AG09309 (cell line): Measurements from ENCODE around the gene MRPS35.
A peak's percentile ranks its signal among the peaks of the same experiment; 100 is the strongest.
"Not testable (repeated sequence)": the region's sequence is repeated elsewhere in the genome, so short reads cannot be mapped to it uniquely, and the experiment has no call there.

ENCODE experiments used
- DNase-seq: peaks from one replicate; pipeline ENCODE4 v3.0.0-alpha.2; 2010; ENCODE audit warnings: low read depth
- H3K4me3 ChIP-seq: 2 replicates; pipeline ENCODE4 v1.5.1; 2011; ENCODE audit warnings: mild to moderate bottlenecking, low read depth, low read length, moderate library complexity; ENCODE audit not compliant: control insufficient read depth
- TF ChIP-seq, protein P1 (sequence below): IDR thresholded peaks from 2 replicates; pipeline ENCODE4 v1.5.1; 2011; ENCODE audit warnings: mild to moderate bottlenecking, low read depth, low read length, inconsistent platforms; ENCODE audit not compliant: insufficient read depth, control insufficient read depth; ENCODE audit errors: missing control alignments

MRPS35 gene

DNA sequence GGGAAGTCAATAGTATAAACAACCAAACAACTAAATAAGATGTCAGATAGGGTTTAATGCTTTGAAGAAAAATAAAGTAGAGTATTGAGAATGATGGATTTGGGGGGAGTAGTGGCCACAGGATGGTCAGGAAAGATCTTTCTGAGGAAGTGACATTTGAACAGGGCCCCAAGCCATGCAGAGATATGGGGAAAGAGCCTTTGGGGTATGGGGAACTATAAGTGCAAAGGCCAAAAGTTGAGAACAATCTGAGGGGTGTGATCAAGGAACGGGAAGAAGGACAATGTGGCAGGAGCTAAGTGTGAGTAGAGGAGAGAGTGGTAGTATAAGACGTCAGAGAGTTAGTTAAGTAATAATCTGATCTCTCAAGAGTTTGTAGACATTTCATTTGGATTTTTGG lies 1.3 kb downstream of the MRPS35 start:
- H3K4me3 ChIP-seq: no peak overlapping the region
- no peak for DNase-seq
- TF ChIP-seq, protein P1, sequence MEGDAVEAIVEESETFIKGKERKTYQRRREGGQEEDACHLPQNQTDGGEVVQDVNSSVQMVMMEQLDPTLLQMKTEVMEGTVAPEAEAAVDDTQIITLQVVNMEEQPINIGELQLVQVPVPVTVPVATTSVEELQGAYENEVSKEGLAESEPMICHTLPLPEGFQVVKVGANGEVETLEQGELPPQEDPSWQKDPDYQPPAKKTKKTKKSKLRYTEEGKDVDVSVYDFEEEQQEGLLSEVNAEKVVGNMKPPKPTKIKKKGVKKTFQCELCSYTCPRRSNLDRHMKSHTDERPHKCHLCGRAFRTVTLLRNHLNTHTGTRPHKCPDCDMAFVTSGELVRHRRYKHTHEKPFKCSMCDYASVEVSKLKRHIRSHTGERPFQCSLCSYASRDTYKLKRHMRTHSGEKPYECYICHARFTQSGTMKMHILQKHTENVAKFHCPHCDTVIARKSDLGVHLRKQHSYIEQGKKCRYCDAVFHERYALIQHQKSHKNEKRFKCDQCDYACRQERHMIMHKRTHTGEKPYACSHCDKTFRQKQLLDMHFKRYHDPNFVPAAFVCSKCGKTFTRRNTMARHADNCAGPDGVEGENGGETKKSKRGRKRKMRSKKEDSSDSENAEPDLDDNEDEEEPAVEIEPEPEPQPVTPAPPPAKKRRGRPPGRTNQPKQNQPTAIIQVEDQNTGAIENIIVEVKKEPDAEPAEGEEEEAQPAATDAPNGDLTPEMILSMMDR: no peak

DNA sequence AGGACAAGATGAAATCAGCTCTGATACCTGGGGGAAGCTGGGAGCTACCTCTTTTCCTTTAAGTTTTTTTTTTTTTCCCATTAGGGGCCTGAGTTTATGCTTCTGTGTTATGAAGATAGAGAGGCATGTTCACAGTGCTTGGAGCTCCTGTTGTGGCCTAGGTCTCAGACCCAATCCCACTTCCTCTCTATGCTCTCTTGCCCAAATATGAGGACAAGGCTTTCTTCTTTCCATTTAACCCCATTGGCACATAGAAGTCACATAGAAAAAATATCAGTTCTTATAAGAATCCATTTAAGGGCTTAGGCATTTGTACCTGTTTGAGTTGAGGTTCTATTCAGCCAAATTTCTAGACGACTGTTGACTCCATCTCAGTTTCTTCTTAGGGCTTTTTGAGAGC lies 12.6 kb downstream of the MRPS35 start:
- TF ChIP-seq, protein P1: no peak
- DNase-seq: no peak
- no peak overlapping the region for H3K4me3 ChIP-seq

DNA sequence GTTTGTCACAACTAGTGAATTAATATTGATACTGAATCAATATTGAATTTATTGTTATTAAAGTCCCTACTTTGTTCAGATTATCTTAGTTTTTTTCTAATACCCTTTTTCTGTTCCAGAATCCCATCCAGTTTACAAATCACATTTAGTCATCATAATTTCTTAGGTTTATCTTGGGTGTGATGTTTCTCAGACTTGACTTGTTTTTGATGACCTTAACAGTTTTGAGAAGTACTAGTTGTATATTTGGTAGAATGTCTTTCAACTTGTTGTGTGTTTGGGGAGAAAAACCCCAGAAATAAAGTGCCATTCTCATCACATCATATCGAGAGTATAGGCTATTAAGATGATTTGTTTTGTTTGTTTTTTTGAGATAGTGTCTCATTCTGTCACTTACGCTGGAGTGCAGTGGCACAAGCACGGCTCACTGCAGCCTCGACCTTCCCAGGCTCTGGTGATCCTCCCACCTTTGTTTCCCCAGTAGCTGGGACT lies 19.5 kb downstream of the MRPS35 start:
- DNase-seq: no peak
- TF ChIP-seq, protein P1: no peak
- H3K4me3 ChIP-seq: no peak overlapping the region

DNA sequence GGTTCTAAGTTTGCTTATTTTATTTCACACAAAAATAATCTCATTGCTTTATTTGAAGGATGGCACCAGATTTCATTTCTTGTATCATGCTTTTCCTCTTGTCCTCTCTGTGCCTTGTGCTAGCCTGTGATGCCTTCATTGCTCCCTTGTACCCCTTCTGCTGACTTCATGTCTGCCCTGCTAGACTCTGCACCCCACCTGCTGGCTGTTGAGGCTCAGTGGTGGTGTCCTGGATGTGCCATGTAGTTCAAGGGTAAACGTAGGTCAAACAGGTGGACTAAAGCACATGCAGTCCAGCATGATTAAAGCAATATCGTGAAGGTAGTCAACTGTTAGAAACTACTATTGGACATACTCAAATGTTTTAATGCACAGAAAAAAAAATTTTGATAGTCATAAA lies 21.6 kb downstream of the MRPS35 start:
- no peak for DNase-seq
- no peak overlapping the region for H3K4me3 ChIP-seq
- TF ChIP-seq, protein P1: peak; percentile 36

DNA sequence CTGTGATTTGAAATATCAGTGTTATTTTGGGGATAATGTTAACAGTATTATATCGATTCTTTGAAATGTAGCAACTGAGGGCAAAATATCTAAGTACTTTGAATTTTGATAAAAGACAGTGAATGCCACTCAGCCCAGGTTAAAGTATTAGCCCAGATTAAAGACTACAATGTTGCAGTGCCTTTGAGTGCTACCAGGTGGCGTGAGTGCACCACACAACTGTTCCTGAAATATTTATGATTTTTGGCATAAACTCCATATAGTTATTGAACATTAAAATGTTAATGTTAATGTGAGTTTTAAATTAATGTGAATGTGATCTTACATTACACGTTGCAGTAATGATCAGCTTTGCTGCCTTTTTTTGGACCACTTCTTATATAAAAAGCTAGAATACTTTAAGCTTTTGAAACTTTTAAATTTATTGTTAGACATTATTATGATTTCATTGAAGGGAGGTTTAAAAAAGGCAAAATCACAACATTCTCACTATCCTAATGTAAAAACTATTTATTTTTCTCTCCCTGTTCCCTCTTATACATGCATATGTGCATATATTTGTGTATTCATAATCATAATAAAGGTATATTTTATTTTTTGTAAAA lies 22.5 kb downstream of the MRPS35 start:
- TF ChIP-seq, protein P1: peak; percentile 86
- H3K4me3 ChIP-seq: no peak overlapping the region
- no peak for DNase-seq

DNA sequence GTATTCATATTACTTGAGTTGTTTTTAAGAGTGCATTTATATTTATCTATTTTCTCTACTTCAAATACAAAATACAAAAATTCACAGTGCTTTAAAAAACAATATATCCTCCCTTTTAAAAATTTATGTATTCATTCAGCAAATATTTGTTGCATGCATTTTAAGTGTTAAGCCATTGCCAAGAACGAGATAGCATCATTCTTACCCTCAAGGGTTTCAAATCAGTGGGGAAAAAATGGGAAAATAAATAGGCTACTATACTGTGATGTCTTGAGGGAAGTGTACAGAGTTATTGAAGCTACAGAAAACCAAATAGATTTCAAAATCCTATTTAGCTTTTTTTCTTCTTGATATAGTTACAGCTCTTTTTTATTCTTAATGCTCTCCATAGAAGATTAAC lies 23.2 kb downstream of the MRPS35 start:
- DNase-seq: no peak
- TF ChIP-seq, protein P1: no peak
- no peak overlapping the region for H3K4me3 ChIP-seq

DNA sequence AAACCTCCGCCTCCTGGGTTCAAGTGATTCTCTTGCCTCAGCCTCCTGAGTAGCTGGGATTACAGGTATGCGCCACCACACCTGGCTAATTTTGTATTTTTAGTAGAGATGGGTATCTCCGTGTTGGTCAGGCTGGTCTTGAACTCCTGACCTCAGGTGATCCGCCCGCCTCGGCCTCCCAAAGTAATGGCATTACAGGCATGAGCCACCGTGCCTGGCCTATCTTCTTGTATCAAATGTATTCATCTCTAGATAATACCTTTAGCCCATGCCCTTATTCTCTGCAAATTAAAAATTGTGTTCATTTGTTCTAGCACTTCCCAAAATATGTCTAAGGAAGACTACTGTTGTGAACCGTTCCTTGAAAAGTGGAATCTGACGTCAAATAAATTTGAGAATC lies 23.7 kb downstream of the MRPS35 start:
- DNase-seq, H3K4me3 ChIP-seq: not testable (repeated sequence)
